ENCODE measurements around the gene NCOR2.

DNA sequence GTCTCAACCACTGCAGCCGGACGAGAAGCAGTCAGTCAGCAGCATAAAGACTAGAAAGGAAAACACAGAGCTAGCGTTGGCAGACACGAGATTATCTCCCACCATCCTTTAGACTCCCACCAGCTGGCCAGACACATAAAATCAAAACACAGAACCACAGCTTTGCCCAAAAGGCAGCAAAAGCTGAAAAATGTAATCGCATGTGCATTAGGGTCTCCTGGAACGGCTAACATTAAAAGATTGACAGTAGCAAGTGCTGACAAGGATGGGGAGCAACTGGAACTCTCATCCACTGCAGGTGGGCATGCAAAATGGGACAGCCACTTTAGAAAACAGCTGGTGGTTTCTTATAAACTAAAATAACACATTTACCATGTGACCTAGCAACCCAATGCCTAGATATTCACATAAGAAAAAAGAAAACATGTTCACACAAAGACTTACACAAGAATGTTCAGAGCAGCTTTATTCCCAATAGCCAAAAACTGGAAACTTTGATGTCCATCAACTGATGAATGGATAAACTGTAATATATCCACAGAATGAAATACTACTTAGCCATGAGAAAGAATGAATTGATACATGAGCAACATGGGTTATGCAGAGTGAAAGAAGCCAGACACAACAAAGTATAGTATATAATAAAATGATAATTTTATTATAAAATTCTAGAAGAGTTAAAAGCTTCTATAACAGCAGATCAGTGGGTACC, 37.7 kb downstream of the NCOR2 start:
- TF ChIP-seq POLR2A (IDR thresholded peaks at IDR 0.05; ENCODE audit: borderline replicate concordance, extremely low read depth, insufficient read depth, insufficient read length) (no peak), CTCF (IDR thresholded peaks at IDR 0.05 in 2 of 3, conservative IDR thresholded peaks at IDR 0.05 in 1 of 3; ENCODE audit: borderline replicate concordance in 1 of 3, insufficient read depth in 1 of 3, low read depth in 2 of 3, low read length in 2 of 3) (no peak), SRF (IDR thresholded peaks at IDR 0.05; ENCODE audit: low read depth) (no peak), POLR2AphosphoS5 (IDR thresholded peaks at IDR 0.05; ENCODE audit: low read depth, low read length) (no peak), ZBTB33 (IDR thresholded peaks at IDR 0.05; ENCODE audit: extremely low read depth, insufficient replicate concordance, low read length) (no peak), EZH2phosphoT487 (IDR thresholded peaks at IDR 0.05; ENCODE audit: borderline replicate concordance) (no peak), SP1 (IDR thresholded peaks at IDR 0.05; ENCODE audit: low read depth) (no peak), ELF1 (IDR thresholded peaks at IDR 0.05; ENCODE audit: borderline replicate concordance, low read depth) (no peak), SIN3A (IDR thresholded peaks at IDR 0.05; ENCODE audit: low read depth) (no peak), JUND (IDR thresholded peaks at IDR 0.05) (no peak), EGR1 (IDR thresholded peaks at IDR 0.05; ENCODE audit: low read depth) (no peak), EZH2 (IDR thresholded peaks at IDR 0.05) (no peak), ATF3 (IDR thresholded peaks at IDR 0.05) (no peak)
- TF ChIP-seq, protein P1, sequence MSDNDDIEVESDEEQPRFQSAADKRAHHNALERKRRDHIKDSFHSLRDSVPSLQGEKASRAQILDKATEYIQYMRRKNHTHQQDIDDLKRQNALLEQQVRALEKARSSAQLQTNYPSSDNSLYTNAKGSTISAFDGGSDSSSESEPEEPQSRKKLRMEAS (IDR thresholded peaks at IDR 0.05) = no peak

Data from HCT116 (cell line).